Stimulated activated CD8-positive, alpha-beta memory T cell treated with anti-CD3 and anti-CD28 coated beads, Interleukin-4, amount 100 ng/mL, for 1 hour (primary cell): ENCODE measurements around the gene COQ8B.
A peak's percentile ranks its signal among the peaks of the same experiment; 100 is the strongest.

Experiments used
- DNase-seq, 2 donors: peaks; one replicate each; pipeline ENCODE4 v3.0.0-alpha.2; 2020; ENCODE audit warnings: low read depth in 2 of 2, low spot score in 1 of 2

The COQ8B gene

GRCh38 chr19:40717880-40718773, 1.4 kb upstream of the COQ8B start:
- no peak for DNase-seq

DNA sequence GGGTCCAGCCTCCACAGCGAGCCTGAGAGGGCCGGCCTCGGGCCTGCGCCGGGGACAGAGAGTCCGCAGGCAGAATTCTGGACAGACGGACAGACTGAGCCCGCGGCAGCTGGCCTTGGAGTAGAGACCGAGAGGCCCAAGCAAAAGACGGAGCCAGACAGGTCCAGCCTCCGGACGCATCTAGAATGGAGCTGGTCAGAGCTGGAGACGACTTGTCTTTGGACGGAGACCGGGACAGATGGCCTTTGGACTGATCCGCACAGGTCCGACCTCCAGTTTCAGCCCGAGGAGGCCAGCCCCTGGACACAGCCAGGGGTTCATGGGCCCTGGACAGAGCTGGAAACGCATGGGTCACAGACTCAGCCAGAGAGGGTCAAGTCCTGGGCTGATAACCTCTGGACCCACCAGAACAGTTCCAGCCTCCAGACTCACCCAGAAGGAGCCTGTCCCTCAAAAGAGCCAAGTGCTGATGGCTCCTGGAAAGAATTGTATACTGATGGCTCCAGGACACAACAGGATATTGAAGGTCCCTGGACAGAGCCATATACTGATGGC, 716 bp upstream of the COQ8B start:
- no peak for DNase-seq

DNA sequence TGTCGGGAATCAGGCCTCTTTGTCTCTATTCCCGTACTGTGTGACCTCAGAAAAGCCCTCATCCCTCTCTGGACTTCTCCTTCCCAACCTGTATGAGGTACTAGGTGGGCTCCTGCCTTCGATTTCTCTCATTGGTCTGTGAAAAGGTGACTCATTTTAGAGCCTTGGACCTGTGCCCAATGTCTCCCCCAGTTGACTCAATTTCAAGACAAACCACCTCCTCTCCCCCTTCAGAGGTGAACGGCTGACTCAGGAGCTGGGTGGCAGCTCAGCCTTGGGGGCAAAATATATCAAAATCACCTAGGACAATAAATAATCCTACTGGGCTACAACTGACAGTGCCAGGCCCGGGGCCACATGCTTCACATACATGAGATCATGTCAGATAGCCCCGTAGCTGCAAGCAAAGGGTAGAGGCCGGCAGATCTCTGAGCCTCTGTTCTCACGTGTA, 630 bp downstream of the COQ8B start:
- peak; percentile 54 to 60 for DNase-seq

GRCh38 chr19:40714441-40715299, 2.0 kb downstream of the COQ8B start:
- DNase-seq = peak; percentile 73 to 87

- DNase-seq = no peak
Observed at GRCh38 chr19:40713939-40714338, 2.7 kb downstream of the COQ8B start.

- DNase-seq = no peak
Observed at GRCh38 chr19:40709817-40710216, 6.9 kb downstream of the COQ8B start.

DNA sequence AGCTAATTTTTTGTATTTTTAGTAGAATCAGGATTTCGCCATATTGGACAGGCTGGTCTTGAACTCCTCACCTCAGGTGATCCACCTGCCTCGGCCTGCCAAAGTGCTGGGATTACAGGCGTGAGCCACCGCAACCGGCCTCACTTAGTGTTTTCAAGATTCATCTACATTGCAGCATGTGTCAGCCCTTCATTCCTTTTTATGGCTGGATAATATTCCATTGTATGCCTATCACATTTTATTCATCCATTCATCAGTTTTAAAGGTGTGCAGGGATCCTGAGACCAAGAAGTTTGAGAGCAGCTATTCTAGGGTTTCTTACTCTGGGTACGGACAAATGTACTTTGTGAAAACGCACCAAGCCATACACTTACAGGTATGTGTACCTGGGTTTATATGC, 9.1 kb downstream of the COQ8B start:
- no peak for DNase-seq

- no peak for DNase-seq
Observed at GRCh38 chr19:40705950-40706619, 10.6 kb downstream of the COQ8B start.

DNA sequence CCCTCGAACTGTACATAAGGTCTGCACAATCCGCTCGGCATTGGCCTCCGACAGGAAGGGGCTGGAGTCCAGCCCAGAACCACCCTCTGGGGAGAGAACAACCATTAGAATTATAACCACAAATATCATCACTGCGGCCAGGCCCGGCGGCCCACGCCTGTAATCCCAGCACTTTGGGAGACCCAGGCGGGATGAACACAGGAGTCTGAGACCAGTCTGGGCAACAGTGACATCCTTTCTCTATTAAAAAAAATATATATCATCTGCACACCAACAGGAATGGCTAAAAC, 11.4 kb downstream of the COQ8B start:
- no peak for DNase-seq

- no peak for DNase-seq
Observed at GRCh38 chr19:40704491-40705361, 12.0 kb downstream of the COQ8B start.

- DNase-seq = no peak
Observed at GRCh38 chr19:40703029-40703755, 13.5 kb downstream of the COQ8B start.

DNA sequence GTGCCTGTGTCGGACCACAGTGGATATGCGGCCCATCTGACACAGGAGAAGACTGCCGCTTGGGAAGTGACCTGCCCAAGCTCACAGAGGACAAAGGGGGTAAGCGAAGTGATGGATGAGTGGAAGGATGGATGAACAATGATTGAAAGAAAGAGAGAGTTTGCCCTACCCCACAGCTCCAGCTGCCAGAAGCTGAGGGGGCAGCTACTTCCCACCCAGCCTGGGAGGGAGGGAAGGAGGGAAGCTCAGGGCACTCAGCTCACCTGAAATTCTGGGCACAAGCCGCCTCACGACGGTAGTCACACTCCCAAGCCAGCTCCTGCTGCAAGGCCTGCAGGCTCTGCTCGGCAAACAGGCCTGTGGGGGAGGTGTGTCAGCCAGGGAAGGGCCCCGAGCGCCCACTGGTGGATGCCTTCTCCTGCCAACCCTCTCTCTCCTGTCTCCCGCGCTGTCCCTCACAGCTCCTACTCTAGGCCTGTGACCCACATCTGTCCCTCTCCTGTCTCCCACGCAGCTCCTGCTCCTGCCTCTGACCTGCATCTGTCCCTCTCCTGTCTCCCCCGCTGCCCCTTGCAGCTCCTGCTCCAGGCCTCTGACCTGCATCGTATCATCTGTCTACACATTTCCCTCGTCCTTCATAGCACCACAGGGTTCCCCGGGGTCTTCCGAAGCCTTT, 14.2 kb downstream of the COQ8B start:
- DNase-seq = no peak

DNA sequence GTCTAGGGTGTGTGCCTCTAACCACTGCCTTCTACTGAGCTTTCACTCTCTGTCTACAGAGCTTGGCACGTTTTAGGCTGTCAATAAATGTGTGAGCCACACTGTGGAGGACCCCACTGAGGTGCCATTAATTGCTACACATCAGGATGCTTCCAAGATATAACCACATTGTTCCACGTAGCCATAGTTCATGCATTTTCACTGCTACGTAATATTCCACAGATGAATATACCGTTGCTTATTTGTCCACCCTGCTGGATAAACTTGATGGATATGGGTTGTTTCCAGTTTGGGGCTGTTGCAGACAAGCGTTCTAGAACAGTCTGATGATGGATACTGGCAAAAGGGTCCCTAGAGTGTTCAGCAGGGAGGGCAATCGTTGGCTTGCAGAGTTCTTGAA, 14.9 kb downstream of the COQ8B start:
- DNase-seq = no peak

DNA sequence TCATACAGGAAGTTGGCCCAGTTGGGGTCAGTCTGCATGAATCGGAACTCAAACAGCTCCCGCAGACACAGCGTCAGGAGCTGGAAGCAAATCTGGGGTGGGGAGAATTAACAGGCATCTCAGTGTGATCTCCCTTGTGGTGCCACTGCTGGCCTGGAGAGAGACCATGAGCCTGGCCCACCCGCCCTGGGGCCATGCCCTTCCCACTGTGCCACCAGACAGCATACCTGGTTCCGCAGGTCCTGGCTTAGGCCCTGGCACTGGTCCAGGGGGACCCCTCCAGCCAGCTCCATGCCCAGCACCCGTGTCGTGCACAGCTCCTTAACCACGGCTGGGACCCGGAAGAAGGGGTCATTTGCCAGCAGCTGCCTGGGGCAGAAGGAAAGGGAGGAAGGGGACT, 16.6 kb downstream of the COQ8B start:
- no peak for DNase-seq

DNA sequence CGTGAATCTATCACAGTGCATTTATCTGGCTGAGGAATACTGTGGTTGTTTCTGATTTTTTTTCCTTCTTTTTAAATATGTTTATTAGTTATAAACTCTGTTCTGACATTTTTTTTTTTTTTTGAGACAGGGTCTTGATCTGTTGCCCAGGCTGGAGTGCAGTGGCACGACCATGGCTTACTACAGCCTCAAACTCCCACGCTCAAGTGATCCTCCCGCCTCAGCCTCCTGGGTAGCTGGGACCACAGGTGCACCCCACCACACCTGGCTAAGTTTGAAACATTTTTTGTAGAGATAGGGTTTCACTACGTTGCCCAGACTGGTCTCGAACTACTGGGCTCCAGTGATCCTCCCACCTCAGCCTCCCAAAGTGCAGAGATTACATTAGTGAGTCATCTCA, 19.7 kb downstream of the COQ8B start:
- no peak for DNase-seq

GRCh38 chr19:40695881-40696280, 20.8 kb downstream of the COQ8B start:
- no peak for DNase-seq

DNA sequence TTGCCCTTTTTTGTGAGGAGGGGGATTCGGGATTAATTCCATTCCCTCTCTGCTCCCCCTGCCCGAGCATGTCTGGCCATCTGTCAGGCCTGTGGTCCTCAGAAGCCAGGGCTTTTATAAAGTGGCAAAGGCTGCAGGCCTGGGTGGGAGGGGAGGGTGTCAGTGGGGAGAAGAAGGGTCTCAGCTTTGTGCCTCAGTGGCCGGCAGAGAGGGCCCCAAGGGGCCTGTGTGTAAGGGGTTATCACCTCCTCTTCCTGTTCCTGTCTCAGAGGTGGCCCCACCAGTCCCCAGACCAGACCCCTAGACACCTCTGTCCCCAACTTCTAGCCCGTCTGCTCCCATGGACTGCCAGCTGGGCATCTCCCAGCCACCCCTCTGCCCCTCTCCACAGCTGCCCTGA, 22.8 kb downstream of the COQ8B start:
- no peak for DNase-seq

DNA sequence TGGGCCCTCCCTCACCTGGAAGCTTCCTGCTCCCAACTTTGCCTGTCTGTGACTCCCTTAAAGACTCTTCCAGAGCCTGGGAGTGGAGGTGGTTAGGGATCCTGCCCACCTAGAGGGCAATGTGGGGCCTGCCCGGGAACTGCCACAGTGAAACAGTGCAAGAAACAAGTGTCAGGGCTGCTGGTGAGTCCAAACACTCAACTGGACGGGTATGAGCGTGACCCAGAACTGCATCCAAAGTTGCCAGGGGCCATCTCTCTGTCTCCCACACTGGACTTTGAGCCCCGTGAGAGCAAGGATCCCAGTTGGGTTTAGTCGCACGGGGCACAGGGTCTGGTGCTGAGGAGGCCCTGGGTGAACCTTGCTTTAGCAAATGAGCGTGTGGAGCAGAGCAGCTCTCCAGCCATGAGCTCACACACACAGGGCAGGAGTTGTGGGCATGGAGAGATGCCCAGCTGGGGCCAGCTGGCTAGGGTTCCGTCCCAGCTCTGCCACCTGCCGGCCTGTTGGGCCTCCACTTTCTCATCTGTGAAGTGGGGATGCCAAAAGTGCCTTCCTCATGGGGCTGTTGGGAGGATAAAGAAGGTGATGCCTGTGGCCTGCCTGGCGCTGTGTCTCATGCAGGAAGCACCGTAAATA, 23.4 kb downstream of the COQ8B start:
- DNase-seq = no peak

- DNase-seq = no peak
Observed at GRCh38 chr19:40692212-40692551, 24.5 kb downstream of the COQ8B start.
